Activated CD4-positive, alpha-beta T cell treated with anti-CD3 and anti-CD28 coated beads, Interleukin-2, amount 50 U/mL, for 16 hours (primary cell): ENCODE results near the gene CACNA2D3.
"Not testable (repeated sequence)": the region's sequence is repeated elsewhere in the genome, so short reads cannot be mapped to it uniquely, and the experiment has no call there.

Experiments
- DNase-seq: peaks from one replicate; pipeline ENCODE4 v3.0.0-alpha.2; 2020

The CACNA2D3 gene

GRCh38 chr3:54122324-54123002, at the start of gene CACNA2D3:
Gene CACNA2D3 (plus strand): TSS chr3:54122552.
- no peak for DNase-seq

GRCh38 chr3:54073386-54073785, 49.0 kb upstream of the CACNA2D3 start:
- DNase-seq: no peak

DNA sequence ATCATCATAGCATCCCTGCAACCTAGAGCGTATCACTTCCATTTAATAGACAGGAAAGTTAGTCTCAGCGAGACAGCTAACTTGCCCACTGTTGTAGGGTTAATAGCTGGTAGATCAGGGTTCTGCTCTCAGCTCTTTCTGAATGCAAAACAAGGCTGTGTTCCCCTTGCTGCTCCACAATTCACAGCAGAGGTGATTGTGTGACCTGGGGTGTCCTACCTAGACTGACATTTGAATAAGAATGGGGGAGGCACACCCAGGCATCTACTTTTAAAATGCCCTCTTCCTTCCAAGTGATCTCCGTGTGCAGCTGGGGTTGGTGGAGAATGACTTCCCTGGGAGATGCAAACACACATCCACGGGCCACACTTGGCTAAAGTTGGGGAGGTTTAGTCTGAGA, 43.0 kb upstream of the CACNA2D3 start:
- no peak for DNase-seq

DNA sequence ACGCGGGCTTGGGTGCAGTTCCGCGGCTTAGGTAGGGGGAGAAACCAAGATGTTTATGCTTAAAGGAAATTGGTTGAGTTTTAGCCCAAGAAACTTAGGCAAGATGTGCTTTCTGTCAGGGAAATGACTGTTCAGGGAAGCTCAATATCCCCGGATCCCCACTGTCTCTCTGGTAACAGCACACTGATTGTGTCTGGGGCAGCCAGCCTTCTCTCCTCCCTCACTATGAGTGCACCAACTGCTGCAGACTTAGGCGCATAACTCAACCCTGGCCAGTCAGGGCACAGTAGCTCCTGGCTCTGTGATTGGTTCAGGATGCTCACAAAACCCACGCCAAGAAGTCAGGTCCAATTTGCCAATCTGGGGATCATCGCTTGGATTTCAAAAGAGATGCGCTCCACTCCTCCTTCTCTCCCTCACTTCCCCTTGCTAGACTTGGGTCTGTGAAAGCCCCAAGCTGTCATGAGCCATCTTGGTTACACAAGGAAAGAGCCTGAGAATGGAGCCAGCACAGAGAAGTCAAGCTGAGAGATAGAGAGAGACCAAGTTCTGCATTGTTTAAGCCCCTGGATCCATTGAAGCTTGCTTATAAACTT, 42.5 kb upstream of the CACNA2D3 start:
- no peak for DNase-seq

GRCh38 chr3:54083921-54084320, 38.4 kb upstream of the CACNA2D3 start:
- no peak for DNase-seq

DNA sequence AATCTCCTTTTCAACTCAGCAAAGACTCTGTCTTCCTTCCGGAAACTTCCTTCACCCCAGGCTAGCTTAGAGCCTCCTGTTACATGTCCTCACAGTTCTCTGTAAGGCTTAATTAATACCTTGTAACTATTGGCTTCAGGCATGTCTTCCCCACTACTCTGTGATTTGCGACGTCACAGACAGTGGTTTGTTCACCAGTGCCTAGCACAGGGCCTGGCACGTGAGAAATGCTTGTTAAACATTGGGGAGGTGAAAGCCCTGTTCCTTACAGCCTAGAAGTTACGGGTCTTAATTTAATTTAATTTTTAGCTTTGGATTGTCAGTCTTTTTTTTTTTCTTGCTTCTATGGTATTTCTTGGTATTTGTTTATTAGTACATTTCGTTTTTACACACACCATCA, 36.4 kb upstream of the CACNA2D3 start:
- DNase-seq: no peak

DNA sequence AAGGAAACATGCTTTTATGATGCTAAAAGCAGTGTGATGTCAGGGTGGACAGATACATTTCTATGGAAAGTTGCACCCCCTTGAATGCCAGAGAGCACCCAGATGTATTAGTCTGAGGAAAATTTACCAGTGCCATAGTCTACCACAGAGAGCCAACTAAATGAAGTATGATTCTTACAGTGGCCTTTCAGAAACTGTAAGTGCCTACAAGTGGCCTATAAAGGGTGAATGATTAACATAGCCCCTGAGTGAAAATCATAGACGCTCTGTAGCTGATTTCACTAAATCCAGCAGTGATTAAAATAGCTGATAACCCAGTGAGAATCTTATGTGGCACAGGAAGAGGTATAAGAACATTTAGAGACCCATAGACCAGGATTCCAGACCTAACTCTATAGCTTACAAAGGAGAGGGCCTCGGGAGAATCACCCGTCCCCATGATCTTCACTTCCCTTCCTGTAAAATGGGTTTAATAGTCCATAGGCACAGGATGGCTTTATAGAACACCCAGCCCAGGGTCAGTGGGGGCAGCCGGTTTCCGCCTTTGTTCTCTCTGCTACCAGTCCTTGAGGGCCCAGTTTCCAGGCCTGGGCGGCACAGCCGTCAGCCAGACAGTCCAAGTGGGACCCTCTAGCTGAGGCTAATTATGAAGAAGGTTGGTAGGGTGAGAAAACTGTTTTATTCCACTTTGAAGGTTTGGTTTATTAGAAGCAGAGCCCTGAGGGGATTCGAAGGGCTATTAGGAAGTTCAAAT, 35.5 kb upstream of the CACNA2D3 start:
- no peak for DNase-seq

DNA sequence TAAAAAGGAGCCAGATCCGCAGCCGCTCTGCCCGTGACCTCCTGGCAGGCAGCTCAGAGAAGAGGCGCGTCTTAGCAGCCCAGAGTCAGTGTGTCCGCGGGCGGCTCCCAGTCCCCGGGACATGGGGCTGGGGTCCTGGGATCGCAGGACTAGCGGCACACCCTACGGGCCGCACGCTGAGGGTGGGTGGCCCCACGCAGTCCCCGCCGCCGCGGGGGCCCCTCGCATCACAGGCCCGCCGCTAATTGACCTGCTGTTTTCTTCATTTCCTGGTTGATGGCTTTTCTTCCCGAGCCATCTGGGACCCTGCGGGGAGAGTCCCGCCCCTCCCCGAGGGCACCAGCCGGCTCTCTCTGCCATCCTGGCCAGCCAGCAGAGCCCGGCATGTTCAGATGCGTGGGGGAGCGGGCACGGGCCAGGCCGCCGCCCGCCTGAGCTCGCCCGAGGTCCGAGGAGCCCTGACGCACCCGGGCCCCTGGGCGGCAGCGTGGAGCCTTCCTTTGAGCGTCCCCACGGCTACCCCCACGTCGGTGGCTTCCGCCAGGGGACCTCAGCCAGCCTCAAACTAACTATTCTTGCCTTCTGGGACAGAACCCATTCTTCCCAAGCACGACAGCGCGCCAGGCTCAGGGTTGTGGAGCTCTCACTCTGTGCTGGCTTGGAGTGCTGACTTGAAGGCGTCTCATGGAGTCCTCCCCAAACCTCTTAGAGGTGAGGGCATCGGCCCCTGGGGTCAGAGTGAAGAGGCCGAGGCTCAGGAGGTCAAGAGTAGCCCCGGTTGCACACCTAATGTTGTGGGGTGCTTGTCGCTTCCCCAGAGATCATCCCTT, 34.6 kb upstream of the CACNA2D3 start:
- DNase-seq: no peak

- DNase-seq: no peak
These were observed 28.7 kb upstream of the CACNA2D3 start for GRCh38 chr3:54093491-54094248.

DNA sequence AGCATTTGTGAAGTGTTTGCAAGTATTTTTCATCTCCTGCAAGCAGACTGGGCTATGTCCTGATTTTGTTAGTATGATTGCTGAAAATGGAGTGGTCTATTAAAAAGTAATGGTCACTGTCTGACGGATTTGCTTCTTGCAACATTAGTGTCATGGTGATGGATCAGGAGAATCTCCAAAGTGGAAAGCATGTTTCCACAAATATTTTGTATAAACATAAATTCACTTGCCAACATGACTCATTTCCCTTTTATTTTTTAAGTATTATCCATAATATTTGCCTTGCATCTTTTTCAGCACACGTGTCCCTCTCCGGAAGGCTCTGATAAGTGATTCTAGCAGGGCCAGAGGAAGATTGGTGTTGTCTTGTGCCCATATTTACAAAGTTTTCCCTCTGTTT, 27.4 kb upstream of the CACNA2D3 start:
- no peak for DNase-seq

DNA sequence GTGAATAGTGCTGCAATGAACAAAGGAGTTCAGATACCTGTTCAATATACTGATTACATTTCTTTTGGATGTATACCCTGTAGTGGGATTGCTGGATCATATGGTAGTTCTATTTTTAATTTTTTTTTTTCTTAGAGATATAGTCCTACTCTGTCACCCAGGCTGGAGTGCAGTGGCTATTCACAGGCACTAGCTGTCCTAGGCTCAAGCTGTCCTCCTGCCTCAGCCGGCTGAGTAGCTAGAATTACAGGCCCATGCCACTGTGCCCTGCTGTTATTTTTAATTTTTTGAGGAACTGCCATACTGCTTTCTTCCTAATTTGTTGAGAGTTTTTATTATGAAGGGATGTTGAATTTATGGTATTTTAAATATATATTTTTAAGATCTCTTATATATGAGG, 23.0 kb upstream of the CACNA2D3 start:
- DNase-seq: no peak

GRCh38 chr3:54104084-54104483, 18.3 kb upstream of the CACNA2D3 start:
- DNase-seq: no peak

- DNase-seq: not testable (repeated sequence)
These were observed 6.2 kb upstream of the CACNA2D3 start for GRCh38 chr3:54116129-54116528.

- no peak for DNase-seq
These were observed 1.5 kb upstream of the CACNA2D3 start for GRCh38 chr3:54120657-54121413.

DNA sequence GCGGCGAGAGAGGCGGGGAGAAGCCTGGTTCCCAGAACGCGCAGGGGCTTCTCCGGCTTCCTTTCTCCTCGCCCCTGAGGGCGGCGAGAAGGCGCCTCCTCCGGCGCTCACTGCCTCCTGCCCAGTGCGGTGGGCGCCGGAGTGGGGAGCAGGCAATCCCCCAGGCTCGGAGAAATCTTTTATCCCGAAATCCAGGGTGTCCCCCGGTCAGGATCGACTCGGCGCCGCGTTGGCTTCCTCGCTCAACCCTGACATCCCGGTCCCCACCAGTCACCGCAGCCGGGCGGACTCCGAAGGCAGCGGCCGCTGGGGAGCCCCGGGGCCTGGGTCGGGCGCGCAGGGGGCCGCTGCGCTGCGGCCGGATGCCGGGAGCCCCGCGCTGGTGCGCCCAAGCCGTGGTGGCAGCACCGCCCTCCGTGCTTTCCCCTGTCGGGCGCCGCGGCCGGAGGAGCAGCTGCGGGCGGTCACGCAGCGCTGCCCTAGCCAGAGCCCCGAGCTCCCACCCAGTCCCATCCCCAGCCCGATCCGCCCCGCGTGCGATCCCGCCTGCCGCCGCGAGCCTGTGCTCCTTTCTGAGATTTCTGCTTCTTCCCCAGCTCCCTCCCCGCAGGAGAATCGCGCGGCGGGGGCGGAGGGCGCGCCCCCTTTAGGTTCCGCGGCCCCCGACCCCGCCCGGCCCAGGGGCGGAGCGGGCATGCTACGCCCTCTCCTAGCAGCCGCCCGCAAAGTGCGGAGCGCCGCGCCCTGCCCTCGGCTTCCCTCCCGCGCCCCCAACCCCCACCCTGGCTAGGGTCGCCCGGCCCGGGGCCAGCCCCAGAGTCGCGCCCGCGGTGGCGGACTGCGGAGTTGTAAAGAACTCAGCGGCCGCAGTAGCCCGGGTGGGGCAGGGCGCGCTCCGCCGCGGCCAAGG, 683 bp upstream of the CACNA2D3 start:
- DNase-seq: no peak

DNA sequence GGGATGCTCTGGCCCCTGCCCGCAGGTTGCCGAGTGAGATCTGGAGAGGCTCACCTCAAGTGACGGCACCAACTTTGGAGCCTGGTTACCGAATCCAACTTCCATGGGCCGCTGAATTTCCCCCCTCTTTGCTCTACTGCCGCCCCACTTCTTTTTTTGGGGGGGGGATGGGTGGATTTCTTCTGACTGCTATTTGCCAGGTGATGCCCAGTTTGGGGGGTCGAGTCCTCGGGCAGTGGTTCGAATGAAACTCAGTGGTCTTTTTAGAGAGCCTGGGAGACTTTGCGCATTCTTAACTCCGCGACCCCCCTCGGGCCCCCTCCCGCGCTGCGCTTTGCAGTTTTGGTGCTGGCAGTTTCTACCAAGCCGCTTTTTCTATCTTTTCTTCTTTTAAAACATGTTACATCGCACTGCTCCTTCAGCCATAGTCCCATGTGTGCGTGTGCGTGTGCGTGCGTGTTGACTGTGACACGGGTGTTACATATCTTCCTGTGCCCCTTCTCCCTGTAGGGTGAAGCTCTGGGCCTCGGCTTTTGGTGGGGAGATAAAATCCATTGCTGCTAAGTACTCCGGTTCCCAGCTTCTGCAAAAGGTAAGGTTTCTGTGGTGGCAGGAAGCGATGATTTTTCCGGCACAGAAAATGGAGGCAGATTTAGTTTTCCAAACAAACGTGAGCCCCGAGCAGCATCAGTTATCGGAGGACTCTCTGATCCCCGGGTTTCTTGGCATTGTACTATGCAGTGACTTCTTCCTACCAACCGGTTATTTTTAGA, 837 bp downstream of the CACNA2D3 start:
- DNase-seq: no peak

GRCh38 chr3:54123776-54124196, 1.4 kb downstream of the CACNA2D3 start:
- DNase-seq: no peak

DNA sequence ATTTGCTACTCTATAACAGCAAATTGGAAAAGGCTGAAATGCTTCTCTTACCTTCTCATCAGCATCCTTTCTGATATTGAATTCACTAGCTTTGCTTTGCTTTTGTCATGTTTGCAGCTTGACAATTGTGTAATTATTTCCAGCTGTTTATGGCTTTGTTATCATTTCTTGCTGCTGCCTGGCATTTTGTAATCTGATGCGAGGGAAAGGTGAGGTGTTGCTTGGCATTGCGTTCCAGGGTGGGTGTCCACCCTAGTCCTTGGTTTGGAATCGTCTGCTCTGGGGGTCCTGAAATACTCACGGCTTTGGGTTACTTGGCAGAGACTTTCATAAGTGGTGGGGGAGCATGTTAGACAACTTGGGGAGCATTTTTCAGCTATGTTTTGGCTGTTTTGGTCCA, 2.9 kb downstream of the CACNA2D3 start:
- DNase-seq: no peak

GRCh38 chr3:54126551-54126950, 4.2 kb downstream of the CACNA2D3 start:
- no peak for DNase-seq
